ELF-1 (cell line): ENCODE measurements around the gene ADGRD1.
A peak's percentile ranks its signal among the peaks of the same experiment; 100 is the strongest.

Experiments
- DNase-seq: peaks from one replicate; pipeline ENCODE4 v3.0.0-alpha.2; 2016; ENCODE audit warnings: low read depth, low spot score

Gene ADGRD1

GRCh38 chr12:131041968-131042833 is 88.5 kb downstream of the ADGRD1 start:
- DNase-seq, result no peak

- no peak for DNase-seq
Measured at GRCh38 chr12:131042834-131043245, 89.1 kb downstream of the ADGRD1 start.

DNA sequence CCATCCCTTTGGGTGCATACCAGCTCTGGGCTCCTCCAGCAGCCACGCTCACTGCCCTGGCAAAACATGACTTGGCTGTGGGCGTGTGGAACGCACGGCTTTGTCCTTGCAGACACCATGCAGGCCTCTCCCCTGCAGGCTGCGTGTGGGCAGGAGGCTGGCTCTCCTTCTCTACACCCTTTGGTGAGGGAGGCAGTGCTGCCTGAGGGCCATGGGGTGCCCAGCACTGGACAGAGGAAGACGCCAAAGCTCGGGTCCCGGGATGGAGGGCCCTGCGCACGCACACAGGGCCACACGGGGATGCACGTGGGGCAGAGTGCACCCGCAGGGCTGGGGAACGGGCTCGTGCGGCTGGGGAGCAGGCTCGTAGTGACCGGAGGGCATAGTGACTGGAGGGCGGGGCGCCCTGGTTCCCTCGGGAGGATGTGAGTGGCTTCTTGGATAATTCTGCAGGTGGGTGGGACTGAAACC is 89.7 kb downstream of the ADGRD1 start:
- DNase-seq, result no peak

DNA sequence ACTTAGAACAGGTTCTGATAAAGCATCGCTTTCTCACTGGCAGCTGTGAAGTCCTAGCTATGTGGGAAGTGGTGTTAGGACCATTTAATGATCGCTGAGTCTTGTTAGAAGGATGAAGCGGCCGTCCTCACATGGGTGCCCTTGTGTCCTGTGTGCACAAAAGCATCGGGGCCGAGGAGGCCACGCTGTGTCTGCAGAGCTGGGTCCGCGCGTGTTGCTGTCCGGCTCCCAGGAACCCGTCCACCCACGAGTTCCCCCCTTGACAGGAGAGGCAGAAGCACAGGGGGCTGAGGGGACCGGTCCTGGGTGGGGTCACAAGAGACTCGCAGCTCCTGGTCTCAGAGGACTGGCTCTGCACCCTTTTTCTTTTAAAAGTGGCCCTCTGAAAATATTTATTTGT is 90.4 kb downstream of the ADGRD1 start:
- no peak for DNase-seq

- DNase-seq, result peak; percentile 19
Measured at GRCh38 chr12:131044760-131045381, 91.2 kb downstream of the ADGRD1 start.

DNA sequence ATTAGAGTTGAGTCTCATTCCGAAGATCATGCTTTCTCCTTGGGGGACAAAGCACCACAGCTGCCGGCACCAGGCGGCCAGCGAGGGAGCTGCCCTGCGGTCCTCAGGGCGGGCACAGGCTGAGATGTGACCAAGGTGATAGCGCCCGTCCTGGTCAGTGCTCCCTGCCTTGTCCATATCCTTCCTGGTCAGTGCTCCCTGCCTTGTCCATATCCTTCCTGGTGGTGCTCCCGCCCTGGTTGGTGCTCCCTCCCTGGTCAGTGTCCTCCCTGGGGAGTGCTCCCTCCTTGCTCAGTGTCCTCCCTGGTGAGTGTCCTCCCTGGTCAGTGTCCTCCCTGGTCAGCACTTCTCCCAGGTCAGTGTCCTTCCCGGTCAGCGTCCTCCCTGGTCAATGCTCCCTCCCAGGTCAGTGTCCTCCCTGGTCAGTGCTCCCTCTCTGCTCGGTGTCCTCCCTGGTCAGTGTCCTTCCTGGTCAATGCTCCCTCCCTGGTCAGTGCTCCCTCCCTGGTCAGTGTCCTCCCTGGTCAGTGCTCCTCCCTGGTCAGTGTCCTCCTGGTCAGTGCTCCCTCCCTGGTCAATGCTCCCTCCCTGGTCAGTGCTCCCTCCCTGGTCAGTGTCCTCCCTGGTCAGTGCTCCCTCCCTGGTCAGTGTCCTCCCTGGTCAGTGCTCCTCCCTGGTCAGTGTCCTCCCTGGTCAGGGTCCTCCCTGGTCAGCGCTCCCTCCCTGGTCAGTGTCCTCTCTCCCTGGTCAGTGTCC is 92.2 kb downstream of the ADGRD1 start:
- DNase-seq, result no peak

- DNase-seq, result no peak
Measured at GRCh38 chr12:131046813-131047788, 93.4 kb downstream of the ADGRD1 start.

GRCh38 chr12:131047789-131048610 is 94.3 kb downstream of the ADGRD1 start:
- DNase-seq, result no peak

DNA sequence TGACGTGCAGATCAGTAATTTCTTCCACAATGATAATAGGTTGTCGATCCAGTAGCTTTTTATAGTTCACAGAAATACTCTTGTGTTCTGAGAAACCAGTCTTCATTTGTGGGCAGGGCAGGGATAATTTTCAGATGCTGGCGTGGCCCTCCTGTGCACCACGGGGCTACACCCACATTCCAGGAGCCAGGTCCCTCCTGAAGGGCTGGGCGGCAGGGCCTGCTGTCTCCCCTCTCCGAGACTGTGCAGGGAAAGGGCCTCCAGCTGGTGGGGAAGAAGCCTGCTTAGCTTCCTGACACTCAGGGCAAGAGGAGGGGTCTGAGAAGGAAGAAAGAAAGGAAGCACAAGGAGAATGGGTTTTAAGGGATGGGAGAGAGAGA is 94.9 kb downstream of the ADGRD1 start:
- no peak for DNase-seq

DNA sequence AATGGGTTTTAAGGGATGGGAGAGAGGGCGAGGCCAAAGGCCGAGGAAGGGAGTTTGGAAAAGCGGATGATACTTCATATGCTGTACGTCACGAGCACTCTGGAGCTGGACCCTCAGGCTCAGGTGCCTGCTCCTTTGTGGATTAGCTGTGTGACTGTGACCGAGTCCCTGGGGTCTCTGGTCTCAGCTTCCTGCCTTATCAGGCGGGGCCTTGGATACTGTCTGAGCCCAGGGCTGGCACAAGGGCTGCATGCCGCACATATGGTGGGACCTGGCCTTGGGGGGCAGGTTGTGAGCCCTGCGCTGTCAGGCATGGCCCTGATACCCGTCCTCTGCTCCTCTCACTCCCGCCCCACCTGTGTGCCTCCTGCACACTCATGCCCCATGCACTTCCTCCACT is 95.3 kb downstream of the ADGRD1 start:
- no peak for DNase-seq

GRCh38 chr12:131049549-131050339 is 96.0 kb downstream of the ADGRD1 start:
- DNase-seq, result no peak

GRCh38 chr12:131050463-131051154 is 96.9 kb downstream of the ADGRD1 start:
- DNase-seq, result no peak

- DNase-seq, result no peak
Measured at GRCh38 chr12:131051155-131051473, 97.4 kb downstream of the ADGRD1 start.

- DNase-seq, result no peak
Measured at GRCh38 chr12:131052063-131052781, 98.5 kb downstream of the ADGRD1 start.

DNA sequence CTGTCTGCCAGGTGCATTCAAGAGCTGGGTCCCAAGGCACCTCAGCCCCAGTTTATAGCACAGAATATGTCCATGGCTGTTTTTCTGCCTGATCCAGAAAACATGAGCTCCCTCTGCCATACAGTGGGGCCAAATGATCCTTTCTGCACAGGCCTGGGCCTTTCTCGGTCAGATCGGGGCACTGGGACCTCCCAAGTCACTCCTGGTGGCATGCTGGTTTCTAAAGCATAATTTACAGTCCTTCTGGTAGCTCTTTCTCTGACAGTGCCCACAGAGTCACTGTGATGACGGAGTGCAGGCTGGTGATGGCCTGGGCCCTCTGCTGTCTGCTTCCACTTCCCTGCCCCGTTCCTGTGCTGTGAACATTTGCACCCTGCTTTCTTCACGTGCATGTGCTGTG is 99.2 kb downstream of the ADGRD1 start:
- DNase-seq, result no peak

DNA sequence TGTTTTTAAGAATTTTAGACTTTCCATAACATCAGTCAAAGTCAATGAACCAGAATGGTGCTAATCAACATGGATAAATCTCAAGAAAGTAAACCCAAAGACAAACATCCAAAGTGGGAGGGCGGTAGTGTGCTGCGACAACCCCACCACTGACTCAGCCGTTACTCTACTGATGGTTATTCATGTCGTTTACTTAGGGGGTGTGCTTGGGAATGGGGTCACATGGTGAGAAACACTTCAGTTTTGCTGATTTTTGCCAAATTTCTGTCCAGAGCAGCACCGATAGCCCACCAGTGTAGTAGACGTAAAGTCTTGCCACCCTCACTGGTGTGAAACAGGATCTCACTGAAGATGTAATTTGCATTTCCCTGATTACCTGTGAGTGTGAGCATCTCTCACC is 99.9 kb downstream of the ADGRD1 start:
- no peak for DNase-seq

DNA sequence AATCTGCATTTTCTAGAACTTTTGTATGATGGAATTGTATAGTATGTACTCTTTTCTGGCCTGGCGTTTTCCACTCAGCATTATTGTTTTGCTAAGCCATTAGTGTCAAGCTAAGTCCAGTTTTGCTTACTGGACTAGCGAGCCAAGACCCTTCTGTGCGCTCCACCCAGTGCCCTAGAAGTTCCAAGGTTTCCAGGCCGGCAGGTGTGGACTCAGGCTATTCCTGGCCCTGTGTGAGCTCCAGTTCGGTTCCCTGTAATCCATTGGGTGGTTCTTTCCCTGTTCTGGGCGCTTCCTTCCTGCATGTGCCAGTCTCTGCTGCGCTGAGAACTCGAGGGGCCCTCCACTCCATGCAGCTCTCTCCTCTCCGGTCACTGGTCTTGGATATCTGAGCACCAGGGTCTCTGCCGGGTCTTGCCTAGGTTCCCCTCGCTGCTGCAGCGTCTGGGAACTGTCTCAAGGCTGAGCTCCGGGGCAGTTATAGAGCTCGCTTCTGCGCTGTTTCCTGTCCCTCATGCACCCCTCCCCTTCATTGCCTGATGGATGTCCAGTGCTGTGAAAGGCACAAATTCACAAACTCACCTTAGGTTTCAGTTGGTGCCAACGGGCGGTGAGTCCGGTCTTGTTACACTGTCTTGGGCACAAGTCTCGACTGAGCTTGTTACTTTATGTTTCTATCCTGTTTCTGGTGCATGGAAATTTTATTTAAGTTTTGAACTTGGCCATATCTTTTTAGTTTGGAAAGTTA is 100.8 kb downstream of the ADGRD1 start:
- DNase-seq, result no peak

DNA sequence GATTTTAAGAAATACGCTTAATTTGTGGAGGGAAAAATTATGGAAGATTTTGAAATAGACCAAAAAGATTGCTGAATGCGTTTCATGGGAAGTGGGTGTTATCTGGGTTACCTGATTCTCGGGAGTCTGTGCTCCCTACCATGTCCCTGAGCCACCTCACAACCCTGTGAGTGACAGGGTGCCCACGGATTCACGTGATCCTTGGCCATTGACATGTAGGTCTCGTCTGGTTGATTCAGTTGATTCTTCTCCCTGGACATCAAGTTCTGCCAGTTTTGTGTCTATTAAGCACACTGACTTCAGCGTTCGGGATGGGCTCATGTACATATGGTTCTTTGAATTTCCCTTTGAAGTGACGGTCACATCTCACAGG is 101.4 kb downstream of the ADGRD1 start:
- DNase-seq, result no peak
